Body of pancreas (tissue), 4 donors: ENCODE results near the gene B3GAT1. TPM values are rescaled to one million over a fixed set of nuclear protein-coding genes. Genes with fewer than 3 reads are reported as not detected.

Source experiments
- ATAC-seq: fragments of 150-250 bp; one replicate; pipeline ENCODE4 v1.9.1; 2016
- DNase-seq, 4 donors: peaks; one replicate each; pipeline ENCODE4 v3.0.0-alpha.2; 2019
- H3K27ac ChIP-seq, 4 donors: fragments of 200-600 bp; sonication (generic); 1 replicate in 3 of 4; 2 replicates in 1 of 4; pipeline versions ENCODE4 v1.5.1 to v1.6.1; 2016 to 2019; ENCODE audit warnings: mild to moderate bottlenecking in 1 of 4, mixed read lengths in 1 of 4, moderate library complexity in 1 of 4
- H3K27me3 ChIP-seq, 2 donors: fragments of 200-600 bp; sonication (generic); one replicate each; pipeline ENCODE4 v1.6.0; 2016; ENCODE audit warnings: mild to moderate bottlenecking in 1 of 2
- H3K36me3 ChIP-seq, 2 donors: fragments of 200-600 bp; sonication (generic); replicated peaks in 1 of 2; 2 replicates each; pipeline ENCODE4 v1.5.1; 2016; ENCODE audit warnings: low read depth in 2 of 2; ENCODE audit not compliant: insufficient read depth in 1 of 2
- H3K4me1 ChIP-seq: fragments of 200-600 bp; sonication (generic); one replicate; pipeline ENCODE4 v1.6.0; 2016
- H3K4me3 ChIP-seq, 2 donors: fragments of 200-600 bp; sonication (generic); 1 replicate in 1 of 2; 2 replicates in 1 of 2; pipeline ENCODE4 v1.5.1; 2016 to 2019
- H3K9me3 ChIP-seq, 3 donors: fragments of 200-600 bp; sonication (generic); 1 replicate in 2 of 3; 2 replicates in 1 of 3; pipeline ENCODE4 v1.5.1; 2016
- POLR2A ChIP-seq, 3 donors: fragments of 450-650 bp; IDR thresholded peaks; one replicate each; pipeline ENCODE4 v1.6.1; 2016; ENCODE audit warnings: antibody characterized with exemption in 3 of 3, mild to moderate bottlenecking in 2 of 3
- WGBS, 2 donors: methylation state at CpG; one replicate each; pipeline ENCODE4 v1.1.5; 2017; 5-methylcytosine and 5-hydroxymethylcytosine counted together
- intact Hi-C: fragments of 100-400 bp; cut with DNase I; formaldehyde crosslinking; loops from one replicate; pipeline ENCODE4 v1.15.1; 2023
- total RNA-seq, 2 donors: library from RNA; depleted of rRNA; stranded (reverse); fragments of >200 nt; gene quantifications; one replicate each; pipeline ENCODE4 v1.1.0, GENCODE V29; 2016
- TF ChIP-seq, protein P1 (sequence below), 7 experiments: fragments of 450-650 bp in 4 of 7; fragments of 200-600 bp in 3 of 7; sonication (generic) in 3 of 7; IDR thresholded peaks; one replicate each; pipeline ENCODE4 v1.5.1; 2016 to 2019; ENCODE audit warnings: antibody characterized with exemption in 7 of 7

Gene B3GAT1
- total RNA-seq, 2 donors from 2014 or later, result under 0.01 TPM; not detected in 1

DNA sequence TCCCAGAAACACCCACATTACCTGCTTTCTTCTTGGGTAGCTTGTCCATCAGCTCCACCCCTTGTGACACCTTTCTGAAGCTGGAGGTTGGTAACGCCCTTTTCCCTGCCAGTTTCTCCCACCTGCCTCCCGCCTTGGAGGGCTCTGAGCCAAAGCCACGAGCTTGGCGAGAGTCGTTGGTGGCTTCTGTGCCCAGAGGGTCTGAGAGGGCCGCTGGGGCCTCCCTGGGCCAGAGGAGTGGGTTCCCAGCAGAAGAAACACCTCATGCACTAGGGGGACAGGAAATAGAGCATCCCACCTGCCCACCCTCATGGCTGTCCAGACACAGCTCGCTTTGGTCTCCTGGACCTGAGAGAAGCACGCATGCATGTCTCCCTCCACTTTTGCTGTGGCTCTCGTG, 37.9 kb downstream of the B3GAT1 start:
- no peak for TF ChIP-seq POLR2A (IDR thresholded peaks at IDR 0.05)
- TF ChIP-seq, protein P1, sequence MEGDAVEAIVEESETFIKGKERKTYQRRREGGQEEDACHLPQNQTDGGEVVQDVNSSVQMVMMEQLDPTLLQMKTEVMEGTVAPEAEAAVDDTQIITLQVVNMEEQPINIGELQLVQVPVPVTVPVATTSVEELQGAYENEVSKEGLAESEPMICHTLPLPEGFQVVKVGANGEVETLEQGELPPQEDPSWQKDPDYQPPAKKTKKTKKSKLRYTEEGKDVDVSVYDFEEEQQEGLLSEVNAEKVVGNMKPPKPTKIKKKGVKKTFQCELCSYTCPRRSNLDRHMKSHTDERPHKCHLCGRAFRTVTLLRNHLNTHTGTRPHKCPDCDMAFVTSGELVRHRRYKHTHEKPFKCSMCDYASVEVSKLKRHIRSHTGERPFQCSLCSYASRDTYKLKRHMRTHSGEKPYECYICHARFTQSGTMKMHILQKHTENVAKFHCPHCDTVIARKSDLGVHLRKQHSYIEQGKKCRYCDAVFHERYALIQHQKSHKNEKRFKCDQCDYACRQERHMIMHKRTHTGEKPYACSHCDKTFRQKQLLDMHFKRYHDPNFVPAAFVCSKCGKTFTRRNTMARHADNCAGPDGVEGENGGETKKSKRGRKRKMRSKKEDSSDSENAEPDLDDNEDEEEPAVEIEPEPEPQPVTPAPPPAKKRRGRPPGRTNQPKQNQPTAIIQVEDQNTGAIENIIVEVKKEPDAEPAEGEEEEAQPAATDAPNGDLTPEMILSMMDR (IDR thresholded peaks at IDR 0.05), result no peak
- DNase-seq, result no peak
- H3K36me3 ChIP-seq, result no peaks in the 10 kb centered on the region
- no peak overlapping the region for H3K4me3 ChIP-seq
- H3K27me3 ChIP-seq, result no peaks in the 10 kb centered on the region
- intact Hi-C loops, result no loop called here
- no peak overlapping the region for H3K27ac ChIP-seq
- ATAC-seq, result no peak
- H3K9me3 ChIP-seq, result no peaks in the 10 kb centered on the region
- H3K4me1 ChIP-seq, result no peaks in the 10 kb centered on the region
- WGBS, 2 donors, result 79% methylated on average over 8 to 9 of the region's 9 CpGs

DNA sequence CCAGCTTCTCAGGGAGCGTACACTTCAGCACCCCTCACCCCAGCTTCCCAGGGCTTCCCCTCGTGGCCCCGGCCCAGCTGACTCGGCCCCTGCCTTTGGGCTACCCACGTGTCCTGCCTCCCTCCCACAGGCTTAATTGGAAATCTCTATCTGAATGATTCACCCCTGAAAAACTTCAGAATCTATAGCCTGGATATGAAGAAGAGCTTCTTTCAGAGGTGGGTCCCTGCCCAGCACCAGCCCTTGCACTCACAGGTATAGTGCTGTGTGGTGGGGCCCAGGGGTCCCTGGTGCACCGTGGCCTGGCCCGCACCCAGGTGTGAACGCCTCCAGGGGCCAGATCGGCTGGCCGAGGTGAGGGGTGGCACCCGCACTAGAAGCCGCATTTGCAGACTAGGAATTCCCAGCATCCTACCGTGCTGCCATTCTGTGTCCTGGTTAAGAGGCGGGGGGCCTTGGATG, 38.4 kb downstream of the B3GAT1 start:
- TF ChIP-seq, protein P1 (IDR thresholded peaks at IDR 0.05), result no peak
- TF ChIP-seq POLR2A (IDR thresholded peaks at IDR 0.05), result no peak
- H3K9me3 ChIP-seq, result no peaks in the 10 kb centered on the region
- intact Hi-C loops, result no loop called here
- H3K4me1 ChIP-seq, result no peaks in the 10 kb centered on the region
- no peak overlapping the region for H3K4me3 ChIP-seq
- H3K36me3 ChIP-seq, result no peaks in the 10 kb centered on the region
- no peaks in the 10 kb centered on the region for H3K27me3 ChIP-seq
- ATAC-seq (no peak), DNase-seq (no peak)
- 82 to 92% methylated on average over 14 of the region's 14 CpGs for WGBS, 2 donors
- no peak overlapping the region for H3K27ac ChIP-seq

DNA sequence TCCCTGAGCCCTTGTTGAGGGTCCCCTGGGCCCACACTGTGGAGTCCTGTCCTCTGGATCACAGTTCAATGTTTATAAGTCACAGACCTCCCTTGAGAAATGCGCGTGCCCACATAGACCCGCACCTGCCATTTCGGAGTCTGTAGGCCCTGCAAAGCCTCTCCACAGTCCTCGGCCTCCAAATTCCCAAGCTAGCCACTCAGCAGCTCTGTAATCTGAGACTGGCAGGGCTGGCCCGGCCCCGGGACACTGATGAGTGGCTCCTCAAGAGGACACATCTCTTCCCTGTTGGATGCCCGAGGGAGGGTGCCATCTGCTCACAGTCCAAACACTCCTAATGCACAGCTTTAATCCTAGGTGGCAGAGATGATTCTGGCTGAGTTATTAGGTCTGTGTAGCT, 39.1 kb downstream of the B3GAT1 start:
- Histone ChIP-seq H3K9me3 (no peaks in the 10 kb centered on the region), H3K36me3 (no peaks in the 10 kb centered on the region), H3K4me1 (no peaks in the 10 kb centered on the region), H3K4me3 (no peak overlapping the region), H3K27me3 (no peaks in the 10 kb centered on the region), H3K27ac (no peak overlapping the region)
- intact Hi-C loops, result no loop called here
- no peak for DNase-seq
- no peak for ATAC-seq
- WGBS, 2 donors, result 82 to 89% methylated on average over 5 to 8 of the region's 8 CpGs
- TF ChIP-seq, protein P1 (IDR thresholded peaks at IDR 0.05), result no peak
- no peak for TF ChIP-seq POLR2A (IDR thresholded peaks at IDR 0.05)

DNA sequence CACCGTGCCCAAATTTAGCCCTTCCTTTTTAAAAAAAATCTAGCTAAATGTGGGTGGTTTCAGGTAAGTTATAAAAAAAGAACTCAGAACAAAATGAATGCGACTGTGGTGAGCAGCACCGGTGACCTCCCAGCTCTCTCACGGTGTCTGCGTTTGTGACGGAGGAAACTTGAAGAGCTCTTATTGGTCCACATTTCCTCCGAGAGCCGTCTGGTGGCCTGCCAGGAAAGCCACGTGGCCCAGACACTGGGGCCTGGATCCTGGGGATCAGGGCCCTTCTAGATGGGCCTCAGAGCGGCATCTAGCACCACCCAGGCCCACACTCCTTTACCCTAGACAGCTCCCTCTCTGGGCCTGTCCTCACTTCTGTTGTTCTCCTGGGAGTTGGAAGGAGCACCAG, 39.5 kb downstream of the B3GAT1 start:
- Histone ChIP-seq H3K27me3 (no peaks in the 10 kb centered on the region), H3K4me3 (no peak overlapping the region), H3K9me3 (no peaks in the 10 kb centered on the region), H3K36me3 (no peaks in the 10 kb centered on the region), H3K27ac (no peak overlapping the region), H3K4me1 (no peaks in the 10 kb centered on the region)
- no peak for TF ChIP-seq POLR2A (IDR thresholded peaks at IDR 0.05)
- TF ChIP-seq, protein P1 (IDR thresholded peaks at IDR 0.05), result no peak
- no peak for DNase-seq
- ATAC-seq, result no peak
- intact Hi-C loops, result no loop called here
- 76 to 87% methylated on average over 10 of the region's 10 CpGs for WGBS, 2 donors

DNA sequence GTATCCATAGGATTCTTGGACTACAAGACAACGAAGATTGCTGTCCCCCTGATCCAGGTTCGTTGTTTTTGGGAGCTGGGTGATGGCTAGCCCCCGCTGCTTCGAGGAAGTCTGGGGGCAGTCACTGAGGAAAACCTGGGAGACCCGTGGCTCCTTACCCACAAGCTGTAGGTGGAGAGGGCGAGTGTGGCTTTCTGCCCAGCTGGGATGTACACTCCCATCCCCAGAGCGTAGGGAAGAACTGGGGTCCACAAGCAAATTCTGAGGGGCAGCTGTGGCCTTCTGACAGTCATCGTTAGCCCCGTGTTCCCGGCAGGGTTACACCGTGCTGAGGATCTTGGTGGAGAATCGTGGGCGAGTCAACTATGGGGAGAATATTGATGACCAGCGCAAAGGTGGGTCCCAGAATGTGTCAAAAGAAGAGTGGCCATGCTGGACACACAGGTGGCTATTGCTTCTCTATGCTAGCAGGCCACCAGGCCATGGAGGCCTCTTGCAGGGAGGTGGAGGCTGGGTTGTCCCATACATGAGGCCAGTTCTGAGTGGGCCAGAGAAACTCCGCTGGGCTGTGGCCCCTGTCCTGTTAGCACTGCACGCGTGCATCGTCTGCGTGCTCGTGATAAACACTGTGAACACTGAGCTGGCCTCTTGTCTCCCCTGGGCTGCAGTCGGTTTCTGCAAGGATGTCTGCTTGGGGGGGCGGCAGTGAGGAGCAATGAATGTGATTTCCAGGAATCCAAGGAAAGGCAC, 40.4 kb downstream of the B3GAT1 start:
- ATAC-seq (no peak), DNase-seq (no peak)
- no peak overlapping the region for H3K27ac ChIP-seq
- TF ChIP-seq, protein P1 (IDR thresholded peaks at IDR 0.05), result no peak
- H3K4me3 ChIP-seq, result no peak overlapping the region
- no peaks in the 10 kb centered on the region for H3K4me1 ChIP-seq
- intact Hi-C loops, result no loop called here
- H3K9me3 ChIP-seq, result no peaks in the 10 kb centered on the region
- WGBS, 2 donors, result 89 to 93% methylated on average over 19 to 22 of the region's 22 CpGs
- H3K27me3 ChIP-seq, result no peaks in the 10 kb centered on the region
- no peaks in the 10 kb centered on the region for H3K36me3 ChIP-seq
